Naive thymus-derived CD4-positive, alpha-beta T cell (primary cell): ENCODE results near the gene LMAN1L. TPM values are rescaled to one million over a fixed set of nuclear protein-coding genes. Genes with fewer than 3 reads are reported as not detected.

Experiments
- ATAC-seq: fragments of 150-1000 bp; cut with Tn5 transposase; 2 replicates; pipeline ENCODE4 v1.10.0; 2021; ENCODE audit warnings: mild to moderate bottlenecking, moderate library complexity
- CTCF ChIA-PET: fragments of 350-600 bp; sonication (Branson Sonifier 250); formaldehyde crosslinking; loops from one replicate; lab custom pipeline; 2021; ENCODE audit warnings: antibody characterized with exemption; lab: Charles Lee
- POLR2A ChIA-PET: fragments of 350-600 bp; sonication (Branson Sonifier 250); formaldehyde crosslinking; loops from one replicate; lab custom pipeline; 2021; ENCODE audit warnings: antibody characterized with exemption, inconsistent platforms; lab: Charles Lee
- DNase-seq, 9 donors: peaks; one replicate each; pipeline versions ENCODE4 v3.0.0 to v3.0.0-alpha.2; 2020 to 2022; ENCODE audit warnings: mixed read lengths in 1 of 9
- H3K27ac ChIP-seq: one replicate; pipeline ENCODE4 v1.7.0; 2013; ENCODE audit warnings: mild to moderate bottlenecking, low read depth, low read length, moderate library complexity
- H3K27me3 ChIP-seq, 2 donors: one replicate each; pipeline ENCODE4 v1.7.0; 2013; ENCODE audit warnings: low read length in 2 of 2, mild to moderate bottlenecking in 2 of 2, moderate library complexity in 2 of 2; ENCODE audit not compliant: control insufficient read depth in 2 of 2, insufficient read depth in 2 of 2
- H3K36me3 ChIP-seq, 3 experiments: 1 replicate in 2 of 3; 2 replicates in 1 of 3; pipeline ENCODE4 v1.7.0; 2013; ENCODE audit warnings: low read length in 3 of 3, mild to moderate bottlenecking in 3 of 3, moderate library complexity in 1 of 3; ENCODE audit not compliant: insufficient read depth in 3 of 3, control insufficient read depth in 2 of 3
- H3K4me1 ChIP-seq, 2 donors: one replicate each; pipeline ENCODE4 v1.7.0; 2013; ENCODE audit warnings: low read length in 2 of 2, mild to moderate bottlenecking in 2 of 2, moderate library complexity in 1 of 2; ENCODE audit not compliant: control insufficient read depth in 2 of 2, insufficient read depth in 2 of 2
- H3K4me3 ChIP-seq: 2 replicates; pipeline ENCODE4 v1.7.0; 2013; ENCODE audit warnings: mild to moderate bottlenecking, low read length
- H3K9me3 ChIP-seq, 3 experiments: 1 replicate in 2 of 3; 2 replicates in 1 of 3; pipeline ENCODE4 v1.7.0; 2013; ENCODE audit warnings: low read length in 3 of 3; ENCODE audit not compliant: control insufficient read depth in 2 of 3
- H3K27ac Mint-ChIP-seq, 9 donors: one replicate each; pipeline ENCODE4 v1.8.0; 2020 to 2022; ENCODE audit warnings: mixed read lengths in 9 of 9, mild to moderate bottlenecking in 8 of 9, moderate library complexity in 5 of 9, inconsistent platforms in 2 of 9
- H3K27me3 Mint-ChIP-seq, 5 donors: one replicate each; pipeline ENCODE4 v1.8.0; 2021 to 2022; ENCODE audit warnings: mixed read lengths in 5 of 5, mild to moderate bottlenecking in 1 of 5
- H3K36me3 Mint-ChIP-seq, 5 donors: one replicate each; pipeline ENCODE4 v1.8.0; 2020 to 2022; ENCODE audit warnings: mixed read lengths in 5 of 5, mild to moderate bottlenecking in 3 of 5, inconsistent platforms in 1 of 5
- H3K4me1 Mint-ChIP-seq, 7 donors: one replicate each; pipeline ENCODE4 v1.8.0; 2020 to 2022; ENCODE audit warnings: mixed read lengths in 7 of 7, mild to moderate bottlenecking in 3 of 7, inconsistent platforms in 1 of 7
- H3K4me3 Mint-ChIP-seq, 10 donors: one replicate each; pipeline ENCODE4 v1.8.0; 2020 to 2022; ENCODE audit warnings: mild to moderate bottlenecking in 10 of 10, mixed read lengths in 10 of 10, moderate library complexity in 6 of 10, inconsistent platforms in 2 of 10
- H3K9me3 Mint-ChIP-seq, 11 donors: one replicate each; pipeline ENCODE4 v1.8.0; 2020 to 2022; ENCODE audit warnings: mixed read lengths in 11 of 11, mild to moderate bottlenecking in 4 of 11, inconsistent platforms in 1 of 11, moderate library complexity in 1 of 11
- intact Hi-C, 2 donors: fragments of 100-400 bp; cut with micrococcal nuclease; formaldehyde crosslinking; loops; one replicate each; pipeline ENCODE4 v1.15.1; 2023
- polyA plus RNA-seq, 2 donors: library from polyadenylated mRNA; unstranded; fragments of 300-500 nt; fragmentation: Illumina TruSeq; gene quantifications; one replicate each; pipeline ENCODE4 v1.2.3, GENCODE V29; 2021
- total RNA-seq, 6 experiments: library from RNA in 5 of 6; stranded (reverse) in 5 of 6; gene quantifications; 1 replicate in 5 of 6; 2 replicates in 1 of 6; pipeline ENCODE4 v1.2.3 and lab custom pipeline; 2021 to 2026

LMAN1L gene
- total and polyA plus RNA-seq, 7 experiments from 2014 or later: 0.35 to 2.4 (median 1.3) TPM; not detected in 2

- H3K4me1 Mint-ChIP-seq: peaks cover 0 to 13% (median 4%) of the 10 kb centered on the region in 7 donors
- Histone ChIP-seq H3K4me1 (no peaks in the 10 kb centered on the region), H3K36me3 (no peaks in the 10 kb centered on the region), H3K27me3 (peaks cover 0 to 2% of the 10 kb centered on the region in 2 donors), H3K4me3 (no peak overlapping the region), H3K27ac (no peak overlapping the region), H3K9me3 (no peaks in the 10 kb centered on the region)
- DNase-seq: no peak
- POLR2A ChIA-PET: interaction anchor here (0.6 kb wide), 1 partner anchor 148 kb away, joined by 4 read pairs; no protein-coding TSS in a partner anchor
- H3K9me3 Mint-ChIP-seq: no peaks in the 10 kb centered on the region
- H3K36me3 Mint-ChIP-seq: no peaks in the 10 kb centered on the region
- H3K4me3 Mint-ChIP-seq: no peak overlapping the region
- H3K27me3 Mint-ChIP-seq: peaks cover 0 to 14% (median 7%) of the 10 kb centered on the region in 5 donors
- intact Hi-C loops: no loop called here
- H3K27ac Mint-ChIP-seq: no peak overlapping the region
- ATAC-seq: no peak
- CTCF ChIA-PET: interaction anchor here (0.6 kb wide), 1 partner anchor 315 kb away, joined by 4 read pairs; no protein-coding TSS in a partner anchor
These were observed 9.1 kb downstream of the LMAN1L start for GRCh38 chr15:74821790-74822158.

GRCh38 chr15:74822233-74822632 lies 9.6 kb downstream of the LMAN1L start:
- Mint-ChIP-seq H3K4me3 (no peak overlapping the region), H3K36me3 (no peaks in the 10 kb centered on the region), H3K9me3 (no peaks in the 10 kb centered on the region), H3K4me1 (peaks cover 0 to 13% (median 4%) of the 10 kb centered on the region in 7 donors), H3K27ac (no peak overlapping the region), H3K27me3 (peaks cover 2 to 18% (median 12%) of the 10 kb centered on the region in 5 donors)
- Histone ChIP-seq H3K9me3 (no peaks in the 10 kb centered on the region), H3K27ac (no peak overlapping the region), H3K4me1 (no peaks in the 10 kb centered on the region), H3K4me3 (no peak overlapping the region), H3K27me3 (peaks cover 0 to 7% of the 10 kb centered on the region in 2 donors), H3K36me3 (no peaks in the 10 kb centered on the region)
- DNase-seq (no peak), ATAC-seq (no peak)
- POLR2A ChIA-PET: interaction anchor here (0.6 kb wide), 1 partner anchor 149 kb away, joined by 4 read pairs; no protein-coding TSS in a partner anchor
- CTCF ChIA-PET: interaction anchor here (0.6 kb wide), 1 partner anchor 315 kb away, joined by 4 read pairs; no protein-coding TSS in a partner anchor
- intact Hi-C loops: no loop called here

- Mint-ChIP-seq H3K27me3 (peaks cover 13 to 27% (median 21%) of the 10 kb centered on the region in 5 donors), H3K4me3 (no peak overlapping the region), H3K27ac (no peak overlapping the region), H3K36me3 (no peaks in the 10 kb centered on the region), H3K9me3 (no peaks in the 10 kb centered on the region), H3K4me1 (peaks cover 0 to 10% (median 4%) of the 10 kb centered on the region in 7 donors)
- Histone ChIP-seq H3K27ac (no peak overlapping the region), H3K4me3 (no peak overlapping the region), H3K4me1 (no peaks in the 10 kb centered on the region), H3K36me3 (no peaks in the 10 kb centered on the region), H3K9me3 (no peaks in the 10 kb centered on the region), H3K27me3 (peaks cover 0 to 12% of the 10 kb centered on the region in 2 donors)
- ChIA-PET CTCF (no interaction called here), POLR2A (interaction anchor here (0.6 kb wide), 1 partner anchor 22 kb away, joined by 5 read pairs; no protein-coding TSS in a partner anchor)
- intact Hi-C loops: no loop called here
- no peak for ATAC-seq
- no peak for DNase-seq
These were observed 10.7 kb downstream of the LMAN1L start for GRCh38 chr15:74823324-74823723.

GRCh38 chr15:74824976-74825375 lies 12.3 kb downstream of the LMAN1L start:
- Histone ChIP-seq H3K4me3 (no peak overlapping the region), H3K36me3 (no peaks in the 10 kb centered on the region), H3K27ac (no peak overlapping the region), H3K27me3 (peaks cover 0 to 12% of the 10 kb centered on the region in 2 donors), H3K9me3 (no peaks in the 10 kb centered on the region), H3K4me1 (no peaks in the 10 kb centered on the region)
- Mint-ChIP-seq H3K36me3 (no peaks in the 10 kb centered on the region), H3K9me3 (no peaks in the 10 kb centered on the region), H3K4me3 (peak overlapping the region in 1 of 10 donors; percentile 20), H3K27ac (peak overlapping the region in 1 of 9 donors; percentile 27), H3K27me3 (peaks cover 21 to 35% (median 24%) of the 10 kb centered on the region in 5 donors), H3K4me1 (peaks cover 0 to 6% (median 0%) of the 10 kb centered on the region in 7 donors)
- intact Hi-C loops: no loop called here
- ChIA-PET POLR2A (interaction anchor here (1.0 kb wide), 1 partner anchor 9 kb away, joined by 3 read pairs; no protein-coding TSS in a partner anchor), CTCF (interaction anchor here (1.2 to 1.6 kb wide), 2 partner anchors 25 to 56 kb away, joined by 3 to 5 read pairs; no protein-coding TSS in a partner anchor)
- no peak for ATAC-seq
- DNase-seq: no peak

GRCh38 chr15:74825866-74826265 lies 13.2 kb downstream of the LMAN1L start:
- ATAC-seq: no peak
- POLR2A ChIA-PET: interaction anchor here (1.0 kb wide), 1 partner anchor 10 kb away, joined by 3 read pairs; no protein-coding TSS in a partner anchor
- no peak overlapping the region for H3K4me3 ChIP-seq

GRCh38 chr15:74826364-74826819 lies 13.8 kb downstream of the LMAN1L start, which contains the start of gene CPLX3:
Gene CPLX3, plus strand, starts transcription at chr15:74826627. Its CDS starts 77 bp downstream, at chr15:74826704.
- H3K27ac Mint-ChIP-seq: peak within 1 kb of the TSS in 1 of 9 donors; percentile 36
- intact Hi-C loops: loop anchor here in 1 of 2 donors (1.0 kb wide), 2 partner anchors 47 to 169 kb away; partner anchors contain the start of genes SCAMP2 and SCAMP5
- Histone ChIP-seq H3K27me3 (peaks cover 0 to 12% of the 10 kb centered on the region in 2 donors), H3K36me3 (no peaks in the 10 kb centered on the region), H3K4me1 (no peaks in the 10 kb centered on the region), H3K27ac (no peak within 1 kb of the TSS), H3K4me3 (no peak within 1 kb of the TSS), H3K9me3 (no peaks in the 10 kb centered on the region)
- DNase-seq (peak; percentile 20 to 76 (median 47)), ATAC-seq (peak; percentile 83)
- POLR2A ChIA-PET: no interaction called here
- peaks cover 0 to 6% (median 0%) of the 10 kb centered on the region in 7 donors for H3K4me1 Mint-ChIP-seq
- no peaks in the 10 kb centered on the region for H3K9me3 Mint-ChIP-seq
- H3K4me3 Mint-ChIP-seq: no peak within 1 kb of the TSS
- no peaks in the 10 kb centered on the region for H3K36me3 Mint-ChIP-seq
- CTCF ChIA-PET: interaction anchor here (0.5 to 1.6 kb wide), 3 partner anchors 27 to 1465 kb away, joined by 3 to 5 read pairs (median 4); no protein-coding TSS in a partner anchor
- H3K27me3 Mint-ChIP-seq: peaks cover 21 to 35% (median 24%) of the 10 kb centered on the region in 5 donors

More at GRCh38 chr15:74825866-74826265, 13.2 kb downstream of the LMAN1L start:
- Mint-ChIP-seq H3K36me3 (no peaks in the 10 kb centered on the region), H3K4me3 (no peak overlapping the region), H3K27ac (peak overlapping the region in 1 of 9 donors; percentile 36), H3K4me1 (peaks cover 0 to 6% (median 0%) of the 10 kb centered on the region in 7 donors), H3K9me3 (no peaks in the 10 kb centered on the region), H3K27me3 (peaks cover 21 to 35% (median 24%) of the 10 kb centered on the region in 5 donors)
- H3K9me3 ChIP-seq: no peaks in the 10 kb centered on the region
- H3K4me1 ChIP-seq: no peaks in the 10 kb centered on the region
- peaks cover 0 to 12% of the 10 kb centered on the region in 2 donors for H3K27me3 ChIP-seq
- DNase-seq: no peak
- CTCF ChIA-PET: interaction anchor here (1.5 to 1.6 kb wide), 2 partner anchors 26 to 57 kb away, joined by 4 to 5 read pairs; no protein-coding TSS in a partner anchor
- no peaks in the 10 kb centered on the region for H3K36me3 ChIP-seq
- intact Hi-C loops: loop anchor here in 1 of 2 donors (1.0 kb wide), 2 partner anchors 47 to 169 kb away; partner anchors contain the start of genes SCAMP2 and SCAMP5
- no peak overlapping the region for H3K27ac ChIP-seq
